Endothelial cell of hepatic sinusoid (primary cell): ENCODE measurements around the gene CCBE1.

Experiments
- in situ Hi-C: cut with HindIII; loops from 2 replicates; pipeline ENCODE4 v1.10.0; 2017; ENCODE audit warnings: low sequenced_read_pairs

Gene CCBE1

GRCh38 chr18:59509481-59510442 is 187.5 kb downstream of the CCBE1 start:
- in situ Hi-C loops = no loop called here

GRCh38 chr18:59505356-59505755 is 191.9 kb downstream of the CCBE1 start:
- in situ Hi-C loops = no loop called here

- in situ Hi-C loops = no loop called here
Observed at GRCh38 chr18:59502274-59503175, 194.7 kb downstream of the CCBE1 start.

- in situ Hi-C loops = no loop called here
Observed at GRCh38 chr18:59501920-59502273, 195.3 kb downstream of the CCBE1 start.

- in situ Hi-C loops = no loop called here
Observed at GRCh38 chr18:59500765-59501164, 196.5 kb downstream of the CCBE1 start.

GRCh38 chr18:59498506-59499086 is 198.6 kb downstream of the CCBE1 start:
- in situ Hi-C loops = no loop called here

DNA sequence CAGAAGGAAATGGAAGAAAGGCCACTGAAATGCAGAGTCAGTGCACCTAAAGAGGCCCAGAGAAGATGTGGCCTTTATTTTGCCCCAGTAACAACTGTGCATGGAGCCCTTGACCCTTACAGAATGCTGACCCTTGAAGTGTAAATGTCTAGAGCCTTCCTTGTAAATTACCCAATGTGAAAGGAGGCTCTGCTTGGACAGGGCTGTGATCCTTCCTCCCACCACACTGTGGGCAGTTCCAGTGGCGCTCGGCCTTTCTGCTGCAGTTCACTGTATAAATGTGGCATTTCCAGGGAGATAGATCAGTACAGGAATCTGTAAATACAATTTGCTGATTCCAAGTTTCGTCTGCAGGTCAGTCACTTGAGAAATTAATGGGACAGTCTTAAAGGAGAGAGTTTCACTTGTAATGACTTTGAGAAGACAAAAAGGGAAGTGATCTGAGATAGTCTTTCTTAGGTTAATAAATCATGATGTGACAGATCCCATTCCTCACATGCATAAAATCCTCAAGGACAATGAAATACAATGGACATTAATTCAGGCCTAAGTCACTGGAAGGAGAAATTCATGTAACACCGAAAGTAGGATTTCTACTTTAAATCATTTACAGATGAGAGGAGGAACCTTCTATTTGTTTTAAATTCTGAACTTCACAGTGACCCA is 204.3 kb downstream of the CCBE1 start:
- in situ Hi-C loops = no loop called here

DNA sequence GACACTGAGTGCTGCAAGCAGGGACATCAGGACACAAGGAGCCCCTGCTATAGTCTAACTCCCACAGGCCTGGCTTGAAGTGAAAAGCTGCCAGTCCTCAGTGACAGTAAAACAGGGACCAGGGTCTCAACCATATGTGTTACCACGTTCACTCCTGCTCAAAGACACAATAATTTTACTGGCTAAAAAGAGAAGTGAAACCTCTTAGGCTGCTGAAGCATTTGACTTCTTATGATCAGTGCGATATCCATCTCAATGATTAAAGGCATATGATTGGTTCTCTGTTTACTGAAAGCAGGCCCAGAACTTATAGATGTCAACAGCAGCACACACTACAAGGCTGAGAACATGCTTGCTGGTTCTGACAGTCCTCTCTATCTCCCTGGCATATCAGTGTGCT is 208.3 kb downstream of the CCBE1 start:
- in situ Hi-C loops = no loop called here

GRCh38 chr18:59485382-59485781 is 211.8 kb downstream of the CCBE1 start:
- in situ Hi-C loops = no loop called here

DNA sequence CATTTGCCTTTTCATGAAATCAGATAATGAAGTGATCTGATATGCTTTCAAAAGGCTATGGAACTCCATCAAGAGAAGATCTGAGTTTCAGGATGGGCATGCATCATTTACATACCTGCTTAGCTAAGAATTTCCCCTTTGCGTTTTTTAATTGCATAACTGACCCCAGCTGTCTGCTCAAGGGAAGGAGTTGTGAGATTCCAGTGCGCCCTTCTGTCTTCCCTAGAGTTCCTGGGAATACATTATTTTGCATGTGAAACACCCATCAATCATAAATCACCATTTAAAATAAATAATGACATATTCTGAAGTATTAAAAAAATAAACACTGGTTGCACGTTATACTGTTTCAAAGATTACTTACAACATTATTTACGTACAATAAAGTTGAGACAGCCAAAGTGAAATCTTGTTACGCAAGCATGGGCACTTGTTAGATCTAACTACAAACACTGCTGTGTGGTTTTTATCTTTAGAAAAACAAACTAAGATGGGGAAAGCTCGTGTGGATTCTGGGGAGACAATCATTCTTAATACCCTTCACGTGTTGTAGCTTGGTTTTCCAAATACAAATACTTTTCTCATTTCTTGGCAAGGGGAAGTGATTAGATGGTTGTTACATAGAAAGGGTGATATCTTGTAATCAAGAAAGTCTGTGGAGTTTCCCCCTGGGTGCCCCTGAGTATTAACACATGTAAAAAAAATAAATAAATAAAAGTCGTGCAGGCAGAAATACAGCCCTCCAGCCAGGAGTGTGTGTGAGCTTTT is 212.5 kb downstream of the CCBE1 start:
- in situ Hi-C loops = no loop called here

- in situ Hi-C loops = no loop called here
Observed at GRCh38 chr18:59484131-59484530, 213.1 kb downstream of the CCBE1 start.

- in situ Hi-C loops = no loop called here
Observed at GRCh38 chr18:59481436-59481835, 215.8 kb downstream of the CCBE1 start.

DNA sequence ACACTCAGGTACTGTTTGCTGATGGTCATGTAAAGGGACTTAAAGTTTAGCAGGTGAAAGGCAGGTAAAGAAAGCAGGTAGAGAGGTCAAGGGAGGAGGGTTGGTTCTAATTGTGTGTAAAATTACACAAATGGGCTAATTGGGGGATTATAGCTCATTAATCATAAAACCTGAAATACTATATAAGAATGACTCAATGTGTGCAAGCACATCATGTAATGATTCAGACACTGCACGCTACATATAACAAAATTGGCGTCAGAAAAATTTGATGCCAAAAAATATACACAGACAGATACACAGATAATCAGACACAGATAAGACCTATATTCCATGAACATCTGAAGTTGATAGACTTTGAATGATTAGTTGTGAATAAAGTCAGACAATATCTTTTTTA is 217.4 kb downstream of the CCBE1 start:
- in situ Hi-C loops = loop anchor here (5.0 kb wide), 1 partner anchor 68 kb away; no protein-coding TSS in a partner anchor

GRCh38 chr18:59478591-59478990 is 218.6 kb downstream of the CCBE1 start:
- in situ Hi-C loops = loop anchor here (5.0 kb wide), 1 partner anchor 69 kb away; no protein-coding TSS in a partner anchor

DNA sequence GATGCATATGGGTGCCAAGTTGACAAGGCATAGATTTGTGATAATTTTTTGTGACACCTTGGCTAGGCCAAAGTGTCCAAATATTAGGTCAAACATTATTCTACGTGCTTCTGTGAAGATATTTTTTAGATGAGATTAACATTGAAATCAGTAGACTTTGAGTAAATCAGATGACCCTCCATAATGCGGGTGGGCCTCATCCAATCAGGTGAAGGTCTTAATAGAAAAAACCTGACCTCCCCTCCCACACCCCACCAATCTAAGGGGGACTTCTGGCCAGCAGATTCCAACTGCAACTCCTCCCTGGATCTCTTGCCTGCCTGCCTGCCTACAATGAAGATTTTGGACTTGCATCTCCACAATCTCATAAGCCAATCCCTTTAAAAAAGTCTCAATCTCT is 219.4 kb downstream of the CCBE1 start:
- in situ Hi-C loops = loop anchor here (5.0 kb wide), 1 partner anchor 69 kb away; no protein-coding TSS in a partner anchor

DNA sequence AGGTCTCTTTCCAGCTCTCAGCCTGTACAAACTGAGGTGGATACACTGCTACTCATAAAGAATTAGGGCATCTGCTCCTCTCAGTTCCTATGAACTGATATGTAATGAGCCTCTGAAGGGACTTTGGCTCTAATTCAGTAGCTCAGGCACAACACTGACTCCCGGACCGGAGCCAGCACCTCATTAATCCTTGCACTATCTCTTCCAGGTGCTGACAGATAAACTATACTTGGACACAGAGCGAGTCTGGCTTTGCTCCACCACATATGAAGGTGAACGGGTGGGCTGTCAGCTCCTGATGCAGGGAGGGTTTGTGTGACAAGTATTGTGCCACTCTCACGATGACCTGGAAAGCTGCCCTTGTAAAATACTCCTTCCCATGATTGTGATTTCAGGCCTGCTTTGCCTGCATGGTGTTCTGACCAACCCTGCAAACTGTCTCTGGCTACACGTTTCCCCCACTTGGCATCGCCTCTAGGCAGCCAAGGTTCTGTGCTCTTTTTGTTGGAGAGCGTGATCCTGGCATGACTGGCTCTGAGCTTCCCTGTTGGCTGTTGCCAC is 226.6 kb downstream of the CCBE1 start:
- in situ Hi-C loops = no loop called here

- in situ Hi-C loops = no loop called here
Observed at GRCh38 chr18:59469463-59470180, 227.6 kb downstream of the CCBE1 start.

DNA sequence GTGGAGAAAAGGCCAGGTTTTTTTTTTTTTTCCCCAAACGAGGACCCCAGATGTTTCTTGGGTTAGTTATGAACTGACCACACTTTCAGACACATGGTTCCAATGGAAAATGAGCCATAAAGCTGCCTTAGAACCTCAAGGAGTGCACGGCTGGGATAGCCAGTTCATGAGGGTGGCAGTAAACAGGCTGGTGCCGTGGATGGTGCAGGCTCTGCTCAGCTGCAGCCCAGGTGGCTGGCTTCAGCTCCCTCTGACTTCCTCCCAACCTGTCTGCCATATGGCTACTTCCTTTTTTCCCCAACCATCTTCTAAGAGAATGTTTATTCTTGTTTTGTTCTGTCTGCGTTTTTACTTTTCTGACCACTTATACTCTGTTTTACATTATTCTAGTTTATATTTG is 228.4 kb downstream of the CCBE1 start:
- in situ Hi-C loops = no loop called here

GRCh38 chr18:59467497-59467896 is 229.7 kb downstream of the CCBE1 start:
- in situ Hi-C loops = no loop called here
